Fibroblast of mammary gland (primary cell): ENCODE measurements around the gene GRXCR1.

ENCODE experiments used
- DNase-seq: peaks from one replicate; pipeline ENCODE4 v3.0.0-alpha.2; 2010; ENCODE audit warnings: low read depth
- H3K4me3 ChIP-seq: 2 replicates; pipeline ENCODE4 v1.5.1; 2011; ENCODE audit warnings: low read depth, mild to moderate bottlenecking, low read length, moderate library complexity; ENCODE audit not compliant: control insufficient read depth
- TF ChIP-seq, protein P1 (sequence below): conservative IDR thresholded peaks from 2 replicates; pipeline ENCODE4 v1.5.1; 2011; ENCODE audit warnings: low read depth, low read length, inconsistent platforms; ENCODE audit not compliant: control insufficient read depth, insufficient read depth

The GRXCR1 gene

DNA sequence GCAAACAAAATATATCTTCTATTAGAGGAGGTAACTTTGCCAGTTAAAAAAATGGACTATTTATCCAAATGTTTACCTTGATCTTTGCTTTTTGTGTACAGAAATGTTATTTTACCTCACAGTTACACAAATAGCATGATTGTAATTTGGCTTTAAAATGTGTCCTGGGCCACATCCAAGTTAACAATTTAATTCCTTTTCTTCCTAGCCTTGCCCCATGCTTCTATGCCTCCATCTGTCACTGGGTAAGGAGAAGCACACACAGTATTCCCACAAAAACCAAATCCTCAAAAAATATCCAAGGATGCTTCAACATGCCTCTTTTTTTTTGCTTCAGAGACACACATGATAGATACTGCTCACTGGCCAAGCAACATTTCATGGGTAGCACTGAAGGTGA is 30.9 kb downstream of the GRXCR1 start:
- H3K4me3 ChIP-seq, result no peak overlapping the region
- TF ChIP-seq, protein P1, sequence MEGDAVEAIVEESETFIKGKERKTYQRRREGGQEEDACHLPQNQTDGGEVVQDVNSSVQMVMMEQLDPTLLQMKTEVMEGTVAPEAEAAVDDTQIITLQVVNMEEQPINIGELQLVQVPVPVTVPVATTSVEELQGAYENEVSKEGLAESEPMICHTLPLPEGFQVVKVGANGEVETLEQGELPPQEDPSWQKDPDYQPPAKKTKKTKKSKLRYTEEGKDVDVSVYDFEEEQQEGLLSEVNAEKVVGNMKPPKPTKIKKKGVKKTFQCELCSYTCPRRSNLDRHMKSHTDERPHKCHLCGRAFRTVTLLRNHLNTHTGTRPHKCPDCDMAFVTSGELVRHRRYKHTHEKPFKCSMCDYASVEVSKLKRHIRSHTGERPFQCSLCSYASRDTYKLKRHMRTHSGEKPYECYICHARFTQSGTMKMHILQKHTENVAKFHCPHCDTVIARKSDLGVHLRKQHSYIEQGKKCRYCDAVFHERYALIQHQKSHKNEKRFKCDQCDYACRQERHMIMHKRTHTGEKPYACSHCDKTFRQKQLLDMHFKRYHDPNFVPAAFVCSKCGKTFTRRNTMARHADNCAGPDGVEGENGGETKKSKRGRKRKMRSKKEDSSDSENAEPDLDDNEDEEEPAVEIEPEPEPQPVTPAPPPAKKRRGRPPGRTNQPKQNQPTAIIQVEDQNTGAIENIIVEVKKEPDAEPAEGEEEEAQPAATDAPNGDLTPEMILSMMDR, result no peak
- DNase-seq, result no peak

DNA sequence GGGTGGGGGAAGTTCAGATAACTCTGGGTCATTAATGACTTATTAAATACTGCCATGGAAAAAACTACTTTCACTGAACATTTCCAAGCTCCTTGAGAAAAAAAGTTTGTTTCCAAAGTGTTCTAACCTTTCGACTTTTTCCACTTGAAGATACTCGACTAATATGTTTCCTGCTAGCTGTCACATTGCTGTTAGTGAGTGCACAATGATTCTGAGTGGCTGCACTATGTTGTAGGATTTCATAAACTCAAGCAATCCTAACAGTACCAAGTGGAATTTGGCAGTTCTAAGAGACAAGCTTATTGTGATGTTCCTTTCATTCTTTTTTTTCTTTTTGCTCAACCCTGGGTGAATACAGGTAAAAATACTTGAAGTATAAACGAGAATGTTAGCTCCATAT is 33.4 kb downstream of the GRXCR1 start:
- H3K4me3 ChIP-seq, result no peak overlapping the region
- TF ChIP-seq, protein P1, result no peak
- DNase-seq, result no peak

DNA sequence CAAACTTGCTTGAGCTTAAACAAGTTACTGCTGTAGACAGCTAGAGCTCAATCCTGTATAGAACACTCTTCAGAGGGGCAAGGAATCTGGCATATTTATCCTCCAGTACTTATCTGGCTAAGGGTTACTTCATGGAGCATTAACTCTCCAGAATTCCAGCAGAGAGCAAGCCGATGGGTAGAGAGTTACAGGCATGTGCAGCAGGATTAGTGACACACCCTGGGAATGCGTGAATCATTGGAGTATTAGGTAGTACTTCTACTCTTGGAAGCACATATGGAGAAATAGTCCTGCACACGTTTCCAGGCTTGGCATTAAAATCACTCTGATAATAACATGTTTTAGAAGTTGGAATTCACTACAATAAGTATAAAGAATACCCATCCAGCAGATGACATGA is 35.4 kb downstream of the GRXCR1 start:
- no peak for DNase-seq
- no peak overlapping the region for H3K4me3 ChIP-seq
- TF ChIP-seq, protein P1, result no peak

DNA sequence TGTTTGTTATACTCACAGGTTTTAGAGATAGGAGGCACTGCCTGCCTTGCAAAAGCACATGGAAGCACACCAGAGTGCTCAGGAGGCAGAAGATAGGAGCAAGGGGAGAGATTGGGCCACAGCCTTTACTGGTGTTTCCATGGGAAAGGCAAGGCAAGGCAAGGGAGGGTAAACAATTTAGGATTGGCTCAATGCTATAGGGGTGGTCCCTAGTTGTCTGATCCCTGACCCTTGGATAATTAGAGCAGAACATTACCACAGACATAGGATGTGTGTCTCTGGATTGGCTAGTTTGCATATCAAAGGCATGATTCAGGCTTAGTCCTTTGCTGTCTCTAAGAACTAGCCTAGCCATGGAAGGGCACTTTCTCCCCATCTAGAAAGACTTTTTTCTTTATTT is 36.1 kb downstream of the GRXCR1 start:
- no peak overlapping the region for H3K4me3 ChIP-seq
- TF ChIP-seq, protein P1, result no peak
- no peak for DNase-seq

DNA sequence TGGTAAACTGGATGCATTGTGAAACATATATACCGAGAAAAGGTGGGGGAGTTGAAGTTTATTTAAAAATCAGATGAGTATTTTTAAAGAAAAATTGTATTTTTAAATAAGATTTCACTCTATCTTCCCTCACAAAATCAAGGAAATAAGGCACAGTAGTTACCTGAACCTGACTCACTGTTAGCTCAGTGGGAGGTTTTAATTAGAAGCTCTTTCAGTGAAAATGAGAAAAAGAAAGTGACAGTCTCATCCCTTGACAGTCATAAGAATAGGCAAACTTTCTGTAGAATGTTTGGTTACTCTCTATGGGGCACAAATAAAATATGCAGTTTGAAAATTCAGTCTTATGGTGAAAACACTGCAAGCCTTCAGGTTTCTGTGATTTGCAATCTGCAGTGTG is 49.7 kb downstream of the GRXCR1 start:
- no peak for DNase-seq
- no peak overlapping the region for H3K4me3 ChIP-seq
- TF ChIP-seq, protein P1, result no peak

DNA sequence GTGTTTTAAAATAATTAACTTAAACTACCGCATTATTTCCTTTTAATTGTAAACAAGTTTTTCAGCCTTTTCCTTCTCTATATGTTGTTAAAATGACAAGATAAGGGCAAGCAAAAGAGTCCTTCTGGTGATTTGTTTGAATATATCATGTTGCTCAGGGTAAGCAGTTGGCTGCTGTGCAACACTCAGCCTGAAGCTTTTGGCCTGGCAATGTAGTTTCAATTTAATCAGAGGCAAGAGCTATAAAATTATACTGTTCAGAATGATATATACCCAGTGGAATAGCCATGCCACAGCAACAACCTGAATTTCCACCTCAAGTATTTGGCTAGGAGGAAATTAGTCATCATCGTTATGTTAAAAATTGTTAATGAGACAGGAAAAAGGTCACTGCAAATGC is 53.4 kb downstream of the GRXCR1 start:
- H3K4me3 ChIP-seq, result no peak overlapping the region
- no peak for DNase-seq
- TF ChIP-seq, protein P1, result no peak

- DNase-seq, result no peak
- TF ChIP-seq, protein P1, result no peak
- H3K4me3 ChIP-seq, result no peak overlapping the region
Observed at GRCh38 chr4:42953321-42953720, 60.8 kb downstream of the GRXCR1 start.
